GM18520 (cell line): Measurements from ENCODE around the gene DPYSL5.

Experiments used
- ATAC-seq: cut with Tn5 transposase; IDR thresholded peaks from one replicate; pipeline ENCODE4 v1.9.1; 2021; ENCODE audit not compliant: unreplicated experiment

The DPYSL5 gene

GRCh38 chr2:26843041-26843440, 4.9 kb upstream of the DPYSL5 start:
- ATAC-seq = no peak

- no peak for ATAC-seq
Measured at GRCh38 chr2:26845021-26845420, 2.9 kb upstream of the DPYSL5 start.

- ATAC-seq = no peak
Measured at GRCh38 chr2:26846334-26847306, 1.3 kb upstream of the DPYSL5 start.

GRCh38 chr2:26847307-26847654, 651 bp upstream of the DPYSL5 start:
- no peak for ATAC-seq

- ATAC-seq = no peak
Measured at GRCh38 chr2:26848336-26849055, 564 bp downstream of the DPYSL5 start.

GRCh38 chr2:26849056-26849999, 1.4 kb downstream of the DPYSL5 start:
- ATAC-seq = no peak

GRCh38 chr2:26850000-26850431, 2.1 kb downstream of the DPYSL5 start:
- ATAC-seq = no peak

GRCh38 chr2:26850505-26850904, 2.6 kb downstream of the DPYSL5 start:
- no peak for ATAC-seq

GRCh38 chr2:26852405-26853306, 4.7 kb downstream of the DPYSL5 start:
- no peak for ATAC-seq

GRCh38 chr2:26853751-26854150, 5.8 kb downstream of the DPYSL5 start:
- no peak for ATAC-seq

- ATAC-seq = no peak
Measured at GRCh38 chr2:26854283-26854827, 6.4 kb downstream of the DPYSL5 start.

GRCh38 chr2:26855466-26855865, 7.5 kb downstream of the DPYSL5 start:
- ATAC-seq = no peak

GRCh38 chr2:26859622-26860021, 11.7 kb downstream of the DPYSL5 start:
- no peak for ATAC-seq

- no peak for ATAC-seq
Measured at GRCh38 chr2:26860211-26860850, 12.4 kb downstream of the DPYSL5 start.

- no peak for ATAC-seq
Measured at GRCh38 chr2:26861610-26862224, 13.8 kb downstream of the DPYSL5 start.

- ATAC-seq = no peak
Measured at GRCh38 chr2:26864226-26864625, 16.3 kb downstream of the DPYSL5 start.

GRCh38 chr2:26864646-26865045, 16.7 kb downstream of the DPYSL5 start:
- no peak for ATAC-seq

GRCh38 chr2:26870585-26871095, 22.7 kb downstream of the DPYSL5 start:
- no peak for ATAC-seq
